HG03575 (cell line): ENCODE measurements around the gene CHTOP.

Experiments
- ATAC-seq: cut with Tn5 transposase; IDR thresholded peaks from one replicate; pipeline ENCODE4 v1.9.1; 2021; ENCODE audit not compliant: unreplicated experiment, insufficient number of reproducible peaks, low FRiP score; ENCODE audit errors: extremely low read depth

CHTOP gene

GRCh38 chr1:153679337-153680119 lies 45.7 kb downstream of the CHTOP start:
- no peak for ATAC-seq

GRCh38 chr1:153680120-153680403 lies 46.2 kb downstream of the CHTOP start:
- ATAC-seq, result no peak

- ATAC-seq, result no peak
Measured at GRCh38 chr1:153682730-153683129, 48.9 kb downstream of the CHTOP start.

GRCh38 chr1:153683854-153684253 lies 50.0 kb downstream of the CHTOP start:
- ATAC-seq, result no peak

- no peak for ATAC-seq
Measured at GRCh38 chr1:153684892-153685291, 51.0 kb downstream of the CHTOP start.

GRCh38 chr1:153685544-153686340 lies 51.9 kb downstream of the CHTOP start:
- no peak for ATAC-seq

- no peak for ATAC-seq
Measured at GRCh38 chr1:153687346-153688125, 53.7 kb downstream of the CHTOP start.

- ATAC-seq, result no peak
Measured at GRCh38 chr1:153688276-153688675, 54.4 kb downstream of the CHTOP start.

- no peak for ATAC-seq
Measured at GRCh38 chr1:153688736-153689328, 55.0 kb downstream of the CHTOP start.

GRCh38 chr1:153693466-153693865 lies 59.6 kb downstream of the CHTOP start:
- ATAC-seq, result no peak
